Measurements from ENCODE around the gene ZNF263. TPM values are rescaled to one million over a fixed set of nuclear protein-coding genes. Genes with fewer than 3 reads are reported as not detected.

The ZNF263 gene
- total and polyA plus RNA-seq, 2 experiments from 2014 or later, result 9.2 to 66.9 TPM

- peaks cover 36% of the 10 kb centered on the region for H3K36me3 ChIP-seq (ENCODE audit: insufficient read depth)
- no peak for TF ChIP-seq ZNF114 (CRISPR knock-in tag; IDR thresholded peaks at IDR 0.05)
- TF ChIP-seq NANOG (IDR thresholded peaks at IDR 0.05; ENCODE audit: borderline replicate concordance), result no peak
- TF ChIP-seq JUNB (IDR thresholded peaks at IDR 0.05; ENCODE audit: unreplicated experiment), result no peak
- TF ChIP-seq POLR2AphosphoS5 (IDR thresholded peaks at IDR 0.05; ENCODE audit: low read depth), result no peak
- no peak for TF ChIP-seq REST (IDR thresholded peaks at IDR 0.05; ENCODE audit: unreplicated experiment)
- TF ChIP-seq CREB1 (CRISPR knock-in tag; IDR thresholded peaks at IDR 0.05; ENCODE audit: low read depth), result no peak
- no peak for TF ChIP-seq EZH2phosphoT487 (IDR thresholded peaks at IDR 0.05; ENCODE audit: unreplicated experiment)
- TF ChIP-seq ZNF462 (CRISPR knock-in tag; IDR thresholded peaks at IDR 0.05), result no peak
- no peak for TF ChIP-seq STAT1 (IDR thresholded peaks at IDR 0.05; ENCODE audit: unreplicated experiment)
- H3K27ac ChIP-seq (ENCODE audit: low read depth), result no peak overlapping the region
- H3K4me2 ChIP-seq, result no peak overlapping the region
- peaks cover 50% of the 10 kb centered on the region for H3K79me2 ChIP-seq (replicated peaks; ENCODE audit: insufficient read depth)
- ATAC-seq, result no peak
- peaks cover 20% of the 10 kb centered on the region for H3K27me3 Mint-ChIP-seq (ENCODE audit: insufficient read depth, low read depth, poor library complexity)
- H3K9me3 Mint-ChIP-seq, result peaks cover 85% of the 10 kb centered on the region
- H3K36me3 Mint-ChIP-seq (ENCODE audit: low read depth), result peaks cover 90% of the 10 kb centered on the region
- H3K4me3 ChIP-seq, result no peak overlapping the region
- no peak for DNase-seq (ENCODE audit: low spot score)
- H3F3A ChIP-seq (replicated peaks; ENCODE audit: low read depth), result no peaks in the 10 kb centered on the region; the same call in 1 of the 2 replicates
- H2AFZ ChIP-seq, result no peak overlapping the region
- no peaks in the 10 kb centered on the region for H4K20me1 ChIP-seq (replicated peaks; ENCODE audit: insufficient read depth)
- no peaks in the 10 kb centered on the region; the same call in 2 of the 3 replicates for H3K4me1 Mint-ChIP-seq
- H3K4me3 Mint-ChIP-seq, result no peak overlapping the region; the same call in 2 of the 3 replicates
- no peaks in the 10 kb centered on the region for H3K27me3 ChIP-seq (ENCODE audit: insufficient read depth)
- no peak overlapping the region for H3K27ac Mint-ChIP-seq
- H3K4me1 ChIP-seq (ENCODE audit: insufficient read depth), result no peaks in the 10 kb centered on the region
- H3K9me2 ChIP-seq (ENCODE audit: insufficient read depth), result no peaks in the 10 kb centered on the region; the same call in 1 of the 2 replicates
Measured at GRCh38 chr16:3292604-3293003, 9.3 kb downstream of the ZNF263 start.
